Measurements from ENCODE around the gene MT1M.
"Not testable (repeated sequence)": the region's sequence is repeated elsewhere in the genome, so short reads cannot be mapped to it uniquely, and the experiment has no call there.

The MT1M gene

GRCh38 chr16:56657555-56658326 lies 25.3 kb downstream of the MT1M start, which contains the start of gene MT1F:
Gene MT1F, plus strand, starts transcription at chr16:56657959. Its CDS starts 100 bp downstream, at chr16:56658059.
- Mint-ChIP-seq H3K4me1 (peaks cover 16% of the 10 kb centered on the region), H3K9me3 (no peaks in the 10 kb centered on the region), H3K4me3 (peak within 1 kb of the TSS; percentile 84), H3K36me3 (ENCODE audit: low read depth) (no peaks in the 10 kb centered on the region), H3K27me3 (ENCODE audit: low read depth, poor library complexity) (peaks cover 100% of the 10 kb centered on the region), H3K27ac (no peak within 1 kb of the TSS)
- DNase-seq = peak; percentile 72
- TF ChIP-seq CTCF (IDR thresholded peaks at IDR 0.05) = no peak

GRCh38 chr16:56658327-56658875 lies 25.9 kb downstream of the MT1M start:
- Mint-ChIP-seq H3K9me3 (no peaks in the 10 kb centered on the region), H3K36me3 (ENCODE audit: low read depth) (no peaks in the 10 kb centered on the region), H3K4me3 (peak overlapping the region; percentile 84), H3K27ac (no peak overlapping the region), H3K27me3 (ENCODE audit: low read depth, poor library complexity) (peaks cover 100% of the 10 kb centered on the region), H3K4me1 (peaks cover 20% of the 10 kb centered on the region)
- DNase-seq = no peak
- no peak for TF ChIP-seq CTCF (IDR thresholded peaks at IDR 0.05)

GRCh38 chr16:56662357-56663354 lies 30.2 kb downstream of the MT1M start:
- Mint-ChIP-seq H3K9me3 (no peaks in the 10 kb centered on the region), H3K27ac (no peak overlapping the region), H3K4me3 (peak overlapping the region; percentile 65), H3K36me3 (ENCODE audit: low read depth) (no peaks in the 10 kb centered on the region), H3K27me3 (ENCODE audit: low read depth, poor library complexity) (peaks cover 100% of the 10 kb centered on the region), H3K4me1 (peaks cover 18% of the 10 kb centered on the region)
- TF ChIP-seq CTCF (IDR thresholded peaks at IDR 0.05) = no peak
- peak; percentile 16 for DNase-seq

- peaks cover 20% of the 10 kb centered on the region for H3K4me1 Mint-ChIP-seq
- TF ChIP-seq CTCF (IDR thresholded peaks at IDR 0.05) = no peak
- H3K27me3 Mint-ChIP-seq (ENCODE audit: low read depth, poor library complexity) = peaks cover 100% of the 10 kb centered on the region
- H3K27ac Mint-ChIP-seq = no peak overlapping the region
- no peaks in the 10 kb centered on the region for H3K9me3 Mint-ChIP-seq
- H3K4me3 Mint-ChIP-seq = no peak overlapping the region
- H3K36me3 Mint-ChIP-seq (ENCODE audit: low read depth) = no peaks in the 10 kb centered on the region
- DNase-seq = no peak
Observed at GRCh38 chr16:56664506-56664905, 32.0 kb downstream of the MT1M start.

GRCh38 chr16:56665286-56666261 lies 33.1 kb downstream of the MT1M start:
- not testable (repeated sequence) for H3K27ac Mint-ChIP-seq; H3K9me3 Mint-ChIP-seq; DNase-seq; H3K36me3 Mint-ChIP-seq (ENCODE audit: low read depth); H3K4me3 Mint-ChIP-seq
- peaks cover 20% of the 10 kb centered on the region for H3K4me1 Mint-ChIP-seq
- peaks cover 100% of the 10 kb centered on the region for H3K27me3 Mint-ChIP-seq (ENCODE audit: low read depth, poor library complexity)

All from nephron progenitor cell (in vitro differentiated cells).